Activated B cell treated with CpG ODN at 0.5 μM for 24 hours (primary cell): ENCODE data around the gene DDX54. TPM values are rescaled to one million over a fixed set of nuclear protein-coding genes. Genes with fewer than 3 reads are reported as not detected.
A peak's percentile ranks its signal among the peaks of the same experiment; 100 is the strongest.

ENCODE experiments used
- ATAC-seq: fragments of 200-7000 bp; cut with Tn5 transposase; one replicate; pipeline ENCODE4 v1.10.0; 2021; ENCODE audit warnings: low read depth, mild to moderate bottlenecking, moderate library complexity
- CTCF ChIA-PET: fragments of 350-600 bp; sonication (Branson Sonifier 250); formaldehyde crosslinking; loops from one replicate; lab custom pipeline; 2021; ENCODE audit warnings: antibody characterized with exemption; lab: Charles Lee
- POLR2A ChIA-PET: fragments of 350-600 bp; sonication (Branson Sonifier 250); formaldehyde crosslinking; loops from one replicate; lab custom pipeline; 2021; ENCODE audit warnings: antibody characterized with exemption; lab: Charles Lee
- DNase-seq: peaks from one replicate; pipeline ENCODE4 v3.0.0; 2022
- H3K27ac Mint-ChIP-seq: one replicate; pipeline ENCODE4 v1.8.0; 2020; ENCODE audit warnings: mixed read lengths
- H3K27me3 Mint-ChIP-seq: one replicate; pipeline ENCODE4 v1.8.0; 2021; ENCODE audit warnings: mixed read lengths
- H3K36me3 Mint-ChIP-seq: one replicate; pipeline ENCODE4 v1.8.0; 2021; ENCODE audit warnings: low read depth, mixed read lengths
- H3K4me1 Mint-ChIP-seq: one replicate; pipeline ENCODE4 v1.8.0; 2021; ENCODE audit warnings: mixed read lengths
- H3K4me3 Mint-ChIP-seq: one replicate; pipeline ENCODE4 v1.8.0; 2020; ENCODE audit warnings: mild to moderate bottlenecking, mixed read lengths
- H3K9me3 Mint-ChIP-seq: one replicate; pipeline ENCODE4 v1.8.0; 2020; ENCODE audit warnings: mixed read lengths
- intact Hi-C: fragments of 100-400 bp; cut with micrococcal nuclease; formaldehyde crosslinking; loops from one replicate; pipeline ENCODE4 v1.15.1; 2024
- total RNA-seq: library from RNA; stranded (reverse); gene quantifications from 2 replicates; pipeline ENCODE4 v1.2.3, GENCODE V29; 2022
- TF ChIP-seq, protein P1 (sequence below): fragments of 200-600 bp; IDR thresholded peaks from one replicate; pipeline ENCODE4 v1.8.0; 2022; ENCODE audit warnings: antibody characterized with exemption, mild to moderate bottlenecking

Gene DDX54
- total RNA-seq, 1 donor from 2014 or later, result 115 TPM

DNA sequence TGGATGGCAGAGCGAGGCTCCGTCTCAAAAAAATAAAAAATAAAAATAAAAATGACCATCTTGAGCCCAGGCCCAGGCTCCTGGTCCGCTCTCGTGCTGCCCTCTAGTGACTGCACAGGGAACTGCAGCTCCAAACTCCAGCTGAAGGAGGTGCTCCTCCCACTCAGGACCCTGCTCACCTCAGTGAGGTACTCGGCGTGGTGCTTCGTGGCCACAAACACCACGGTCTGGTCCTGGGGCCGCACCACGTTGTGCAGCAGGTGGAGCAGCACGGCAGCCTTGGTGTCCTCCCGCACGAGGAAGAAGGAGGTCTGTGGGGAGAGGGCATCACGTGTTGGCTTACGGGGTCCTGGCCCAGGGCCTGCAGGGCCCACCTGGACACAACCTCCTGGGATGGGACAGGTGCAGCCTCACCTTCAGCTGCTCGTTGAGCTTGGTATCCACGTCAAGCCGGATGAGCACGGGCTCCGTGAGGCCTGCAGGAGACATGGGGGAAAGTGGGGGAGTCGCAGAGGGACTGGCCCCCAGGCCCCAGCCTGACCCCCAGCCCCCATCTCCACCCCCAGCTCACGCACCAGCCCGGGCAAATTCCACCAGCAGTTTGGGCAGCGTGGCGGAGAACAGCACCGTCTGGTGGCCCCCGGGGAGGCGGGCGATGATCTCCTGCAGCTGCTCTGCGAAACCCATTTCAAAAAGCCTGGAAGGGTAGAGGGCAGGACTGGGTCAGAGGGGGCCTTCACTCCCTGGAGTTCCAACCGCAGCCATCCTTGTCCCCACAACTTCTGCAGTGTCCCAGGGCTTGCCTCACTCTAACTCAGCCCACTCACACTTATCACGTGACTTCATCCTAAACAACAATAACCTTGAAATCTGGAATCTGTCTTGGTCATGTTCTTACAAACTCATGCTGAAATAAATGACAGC, 10.6 kb downstream of the DDX54 start:
- ChIA-PET POLR2A (interaction anchor here (0.6 to 3.0 kb wide), 7 partner anchors 10 to 241 kb away, joined by 3 to 15 read pairs (median 5); partner anchors contain the start of genes DDX54 and RITA1), CTCF (interaction anchor here (0.6 to 3.8 kb wide), 30 partner anchors 9 to 274 kb away, joined by 3 to 35 read pairs (median 4); partner anchors contain the start of genes DDX54, OAS2 and RITA1)
- Mint-ChIP-seq H3K36me3 (peaks cover 88% of the 10 kb centered on the region), H3K27me3 (no peaks in the 10 kb centered on the region), H3K27ac (no peak overlapping the region), H3K4me1 (peaks cover 32% of the 10 kb centered on the region), H3K4me3 (no peak overlapping the region), H3K9me3 (no peaks in the 10 kb centered on the region)
- TF ChIP-seq, protein P1, sequence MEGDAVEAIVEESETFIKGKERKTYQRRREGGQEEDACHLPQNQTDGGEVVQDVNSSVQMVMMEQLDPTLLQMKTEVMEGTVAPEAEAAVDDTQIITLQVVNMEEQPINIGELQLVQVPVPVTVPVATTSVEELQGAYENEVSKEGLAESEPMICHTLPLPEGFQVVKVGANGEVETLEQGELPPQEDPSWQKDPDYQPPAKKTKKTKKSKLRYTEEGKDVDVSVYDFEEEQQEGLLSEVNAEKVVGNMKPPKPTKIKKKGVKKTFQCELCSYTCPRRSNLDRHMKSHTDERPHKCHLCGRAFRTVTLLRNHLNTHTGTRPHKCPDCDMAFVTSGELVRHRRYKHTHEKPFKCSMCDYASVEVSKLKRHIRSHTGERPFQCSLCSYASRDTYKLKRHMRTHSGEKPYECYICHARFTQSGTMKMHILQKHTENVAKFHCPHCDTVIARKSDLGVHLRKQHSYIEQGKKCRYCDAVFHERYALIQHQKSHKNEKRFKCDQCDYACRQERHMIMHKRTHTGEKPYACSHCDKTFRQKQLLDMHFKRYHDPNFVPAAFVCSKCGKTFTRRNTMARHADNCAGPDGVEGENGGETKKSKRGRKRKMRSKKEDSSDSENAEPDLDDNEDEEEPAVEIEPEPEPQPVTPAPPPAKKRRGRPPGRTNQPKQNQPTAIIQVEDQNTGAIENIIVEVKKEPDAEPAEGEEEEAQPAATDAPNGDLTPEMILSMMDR, result peak; percentile 95
- DNase-seq (peak; percentile 78), ATAC-seq (peak; percentile 81)
- intact Hi-C loops, result loop anchor here (1.0 to 2.0 kb wide), 6 partner anchors 22 to 274 kb away; no protein-coding TSS in a partner anchor

DNA sequence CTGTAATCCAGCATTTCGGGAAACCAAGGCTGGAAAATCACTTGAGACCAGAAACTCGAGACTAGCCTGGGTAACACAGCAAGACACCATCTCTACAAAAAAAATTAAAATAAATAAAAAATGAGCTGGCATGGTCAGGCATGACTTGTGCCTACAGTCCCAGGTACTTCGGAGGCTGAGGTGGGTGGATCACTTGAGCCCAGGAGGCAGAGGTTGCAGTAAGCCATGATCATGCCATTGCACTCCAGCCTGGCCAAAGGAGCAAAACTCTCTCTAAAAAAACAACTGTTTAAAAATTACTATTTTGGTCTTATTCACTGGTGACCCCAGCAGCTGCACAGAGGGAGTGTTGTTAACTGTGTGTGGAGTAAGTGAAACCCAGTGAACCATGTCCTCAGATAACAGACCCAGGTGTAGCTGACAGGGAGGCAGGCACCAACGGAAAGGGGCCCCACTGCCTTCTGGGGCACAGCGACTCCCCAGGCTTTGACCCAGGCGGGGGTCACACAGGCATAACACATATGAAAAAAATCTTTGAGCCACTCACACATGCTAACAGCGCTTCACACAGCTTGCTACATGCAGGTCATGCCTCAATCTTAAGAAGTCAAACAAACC, 12.1 kb downstream of the DDX54 start:
- H3K36me3 Mint-ChIP-seq, result peaks cover 87% of the 10 kb centered on the region
- H3K9me3 Mint-ChIP-seq, result no peaks in the 10 kb centered on the region
- intact Hi-C loops, result no loop called here
- ATAC-seq (peak; percentile 41), DNase-seq (no peak)
- TF ChIP-seq, protein P1, result no peak
- no peak overlapping the region for H3K4me3 Mint-ChIP-seq
- POLR2A ChIA-PET, result interaction anchor here (0.6 to 3.0 kb wide), 12 partner anchors 12 to 1279 kb away, joined by 3 to 15 read pairs (median 4); partner anchors contain the start of genes DDX54 and RITA1
- CTCF ChIA-PET, result interaction anchor here (0.9 to 3.8 kb wide), 15 partner anchors 8 to 273 kb away, joined by 3 to 35 read pairs (median 7); partner anchors contain the start of genes DDX54 and RITA1
- H3K27ac Mint-ChIP-seq, result no peak overlapping the region
- no peaks in the 10 kb centered on the region for H3K27me3 Mint-ChIP-seq
- peaks cover 32% of the 10 kb centered on the region for H3K4me1 Mint-ChIP-seq

DNA sequence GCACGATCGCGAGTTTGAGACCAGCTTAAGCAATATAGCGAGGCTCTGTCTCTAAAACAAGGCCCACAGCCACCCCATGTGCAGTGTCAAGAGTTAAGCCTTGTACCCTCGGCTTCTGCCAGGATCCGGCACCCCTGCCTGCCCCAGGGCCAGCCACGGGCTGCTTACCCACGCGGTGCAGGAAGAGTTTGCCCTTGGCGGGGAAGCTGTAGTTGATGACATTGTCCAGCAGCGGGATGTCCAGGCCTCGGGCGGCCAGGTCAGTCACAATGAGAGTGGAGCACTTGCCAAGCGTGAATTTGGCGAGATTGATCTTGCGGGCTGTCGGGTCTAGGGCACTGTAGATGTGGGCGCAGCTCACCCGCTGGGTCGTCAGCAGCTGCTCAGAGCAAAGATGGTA, 13.1 kb downstream of the DDX54 start:
- intact Hi-C loops, result no loop called here
- POLR2A ChIA-PET, result interaction anchor here (0.9 to 3.0 kb wide), 5 partner anchors 13 to 124 kb away, joined by 3 to 15 read pairs (median 8); partner anchors contain the start of genes DDX54 and RITA1
- peak overlapping the region; percentile 64 for H3K27ac Mint-ChIP-seq

DNA sequence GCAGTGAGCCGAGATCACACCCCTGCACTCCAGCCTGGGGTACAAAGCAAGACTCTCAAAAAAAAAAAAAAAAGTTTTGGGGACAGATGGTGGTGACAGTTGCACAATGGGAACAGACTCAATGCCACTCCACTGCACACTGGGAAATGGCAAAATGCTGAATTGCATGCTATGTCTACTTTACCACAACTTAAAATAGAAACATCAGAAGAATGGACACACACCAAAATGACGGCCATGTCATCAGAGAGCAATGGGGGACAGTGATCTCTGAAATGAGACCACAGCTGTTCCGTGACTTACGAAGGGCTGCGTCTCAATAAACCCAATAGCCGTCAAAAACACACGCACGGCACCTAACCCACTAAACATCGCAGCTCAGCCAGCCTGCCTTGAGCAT, 13.7 kb downstream of the DDX54 start:
- Mint-ChIP-seq H3K27me3 (no peaks in the 10 kb centered on the region), H3K9me3 (no peaks in the 10 kb centered on the region), H3K36me3 (peaks cover 85% of the 10 kb centered on the region), H3K4me3 (no peak overlapping the region), H3K27ac (peak overlapping the region; percentile 41), H3K4me1 (peaks cover 32% of the 10 kb centered on the region)
- intact Hi-C loops, result no loop called here
- ChIA-PET CTCF (interaction anchor here (2.5 kb wide), 1 partner anchor 18 kb away, joined by 9 read pairs; no protein-coding TSS in a partner anchor), POLR2A (interaction anchor here (0.7 to 2.2 kb wide), 5 partner anchors 13 to 123 kb away, joined by 3 to 8 read pairs (median 4); no protein-coding TSS in a partner anchor)
- DNase-seq, result no peak
- TF ChIP-seq, protein P1, result no peak
- no peak for ATAC-seq

More for the DNA sequence above, 13.1 kb downstream of the DDX54 start:
- CTCF ChIA-PET, result interaction anchor here (0.9 to 3.0 kb wide), 6 partner anchors 12 to 179 kb away, joined by 4 to 35 read pairs (median 12); no protein-coding TSS in a partner anchor
- Mint-ChIP-seq H3K4me3 (no peak overlapping the region), H3K4me1 (peaks cover 32% of the 10 kb centered on the region), H3K36me3 (peaks cover 85% of the 10 kb centered on the region), H3K9me3 (no peaks in the 10 kb centered on the region), H3K27me3 (no peaks in the 10 kb centered on the region)
- no peak for DNase-seq
- TF ChIP-seq, protein P1, result no peak
- ATAC-seq, result no peak
